Measurements from ENCODE around the gene ST3GAL3. TPM values are rescaled to one million over a fixed set of nuclear protein-coding genes. Genes with fewer than 3 reads are reported as not detected.

The ST3GAL3 gene
- total and polyA plus RNA-seq, 2 donors (not counting 1 experiment from before 2014, with no cell fraction given), result 13.7 to 16.3 TPM

- no peaks in the 10 kb centered on the region for H3K79me2 ChIP-seq (ENCODE audit: control insufficient read depth, insufficient read depth, low read length)
- H3K9ac ChIP-seq (ENCODE audit: insufficient read depth, low read length), result no peak overlapping the region
- H3K4me3 ChIP-seq (replicated peaks in 1 of 4; ENCODE audit: control extremely low read depth in 1 of 4, insufficient read depth in 1 of 4, low read depth in 3 of 4, low read length in 4 of 4), result no peak overlapping the region
- H3K4me1 ChIP-seq (ENCODE audit: control insufficient read depth, extremely low read depth, insufficient read depth, low read length), result no peaks in the 10 kb centered on the region
- no peaks in the 10 kb centered on the region for H4K20me1 ChIP-seq (ENCODE audit: control insufficient read depth, extremely low read depth, insufficient read depth, low read length)
- H3K27ac ChIP-seq (ENCODE audit: insufficient read depth, low read length), result no peak overlapping the region
- TF ChIP-seq CTCF (conservative IDR thresholded peaks at IDR 0.05 in 1 of 2, IDR thresholded peaks at IDR 0.05 in 1 of 2; ENCODE audit: low read depth in 1 of 2, low read length in 2 of 2) (no peak), EZH2 (IDR thresholded peaks at IDR 0.05; ENCODE audit: low read length, missing control alignments) (no peak)
- H2AFZ ChIP-seq (ENCODE audit: low read length), result no peak overlapping the region
- H3K9me3 ChIP-seq (ENCODE audit: control insufficient read depth, insufficient read depth, low read depth, low read length), result no peaks in the 10 kb centered on the region
- no peaks in the 10 kb centered on the region for H3K27me3 ChIP-seq (ENCODE audit: control insufficient read depth, insufficient read depth, low read length)
- H3K4me2 ChIP-seq (ENCODE audit: extremely low read depth, insufficient read depth, low read length), result no peak overlapping the region
- H3K36me3 ChIP-seq (ENCODE audit: control insufficient read depth, insufficient read depth, low read length), result no peaks in the 10 kb centered on the region
- DNase-seq (ENCODE audit: low read depth in 2 of 2), result no peak
Measured at GRCh38 chr1:43938892-43939587, 231.7 kb downstream of the ST3GAL3 start.

GRCh38 chr1:43942411-43942810 is 235.1 kb downstream of the ST3GAL3 start:
- Histone ChIP-seq H3K27ac (ENCODE audit: insufficient read depth, low read length) (no peak overlapping the region), H3K27me3 (ENCODE audit: control insufficient read depth, insufficient read depth, low read length) (no peaks in the 10 kb centered on the region), H3K9ac (ENCODE audit: insufficient read depth, low read length) (no peak overlapping the region), H3K36me3 (ENCODE audit: control insufficient read depth, insufficient read depth, low read length) (no peaks in the 10 kb centered on the region), H3K4me2 (ENCODE audit: extremely low read depth, insufficient read depth, low read length) (no peak overlapping the region), H3K79me2 (ENCODE audit: control insufficient read depth, insufficient read depth, low read length) (peaks cover 4% of the 10 kb centered on the region), H2AFZ (ENCODE audit: low read length) (no peak overlapping the region), H3K9me3 (ENCODE audit: control insufficient read depth, insufficient read depth, low read depth, low read length) (no peaks in the 10 kb centered on the region), H3K4me3 (replicated peaks in 1 of 4; ENCODE audit: control extremely low read depth in 1 of 4, insufficient read depth in 1 of 4, low read depth in 3 of 4, low read length in 4 of 4) (no peak overlapping the region), H3K4me1 (ENCODE audit: control insufficient read depth, extremely low read depth, insufficient read depth, low read length) (peaks cover 3% of the 10 kb centered on the region), H4K20me1 (ENCODE audit: control insufficient read depth, extremely low read depth, insufficient read depth, low read length) (no peaks in the 10 kb centered on the region)
- DNase-seq (ENCODE audit: low read depth in 2 of 2), result no peak
- no peak for TF ChIP-seq CTCF (conservative IDR thresholded peaks at IDR 0.05 in 1 of 2, IDR thresholded peaks at IDR 0.05 in 1 of 2; ENCODE audit: low read depth in 1 of 2, low read length in 2 of 2)
- TF ChIP-seq EZH2 (IDR thresholded peaks at IDR 0.05; ENCODE audit: low read length, missing control alignments), result no peak

GRCh38 chr1:43944860-43945259 is 237.5 kb downstream of the ST3GAL3 start:
- H3K27ac ChIP-seq (ENCODE audit: insufficient read depth, low read length), result no peak overlapping the region
- H3K4me1 ChIP-seq (ENCODE audit: control insufficient read depth, extremely low read depth, insufficient read depth, low read length), result peaks cover 3% of the 10 kb centered on the region
- no peaks in the 10 kb centered on the region for H3K9me3 ChIP-seq (ENCODE audit: control insufficient read depth, insufficient read depth, low read depth, low read length)
- peaks cover 17% of the 10 kb centered on the region for H3K79me2 ChIP-seq (ENCODE audit: control insufficient read depth, insufficient read depth, low read length)
- no peak overlapping the region for H3K9ac ChIP-seq (ENCODE audit: insufficient read depth, low read length)
- no peak overlapping the region for H3K4me2 ChIP-seq (ENCODE audit: extremely low read depth, insufficient read depth, low read length)
- H3K36me3 ChIP-seq (ENCODE audit: control insufficient read depth, insufficient read depth, low read length), result no peaks in the 10 kb centered on the region
- no peaks in the 10 kb centered on the region for H3K27me3 ChIP-seq (ENCODE audit: control insufficient read depth, insufficient read depth, low read length)
- H3K4me3 ChIP-seq (replicated peaks in 1 of 4; ENCODE audit: control extremely low read depth in 1 of 4, insufficient read depth in 1 of 4, low read depth in 3 of 4, low read length in 4 of 4), result no peak overlapping the region
- H2AFZ ChIP-seq (ENCODE audit: low read length), result no peak overlapping the region
- DNase-seq (ENCODE audit: low read depth in 2 of 2), result no peak
- H4K20me1 ChIP-seq (ENCODE audit: control insufficient read depth, extremely low read depth, insufficient read depth, low read length), result no peaks in the 10 kb centered on the region
- no peak for TF ChIP-seq CTCF (conservative IDR thresholded peaks at IDR 0.05 in 1 of 2, IDR thresholded peaks at IDR 0.05 in 1 of 2; ENCODE audit: low read depth in 1 of 2, low read length in 2 of 2)
- no peak for TF ChIP-seq EZH2 (IDR thresholded peaks at IDR 0.05; ENCODE audit: low read length, missing control alignments)
